Activated CD4-positive, alpha-beta T cell treated with anti-CD3 and anti-CD28 coated beads, Interleukin-2, amount 50 U/mL, for 1 hour (primary cell): ENCODE data around the gene HIVEP3.

Experiments
- DNase-seq: peaks from one replicate; pipeline ENCODE4 v3.0.0-alpha.2; 2020

HIVEP3 gene

DNA sequence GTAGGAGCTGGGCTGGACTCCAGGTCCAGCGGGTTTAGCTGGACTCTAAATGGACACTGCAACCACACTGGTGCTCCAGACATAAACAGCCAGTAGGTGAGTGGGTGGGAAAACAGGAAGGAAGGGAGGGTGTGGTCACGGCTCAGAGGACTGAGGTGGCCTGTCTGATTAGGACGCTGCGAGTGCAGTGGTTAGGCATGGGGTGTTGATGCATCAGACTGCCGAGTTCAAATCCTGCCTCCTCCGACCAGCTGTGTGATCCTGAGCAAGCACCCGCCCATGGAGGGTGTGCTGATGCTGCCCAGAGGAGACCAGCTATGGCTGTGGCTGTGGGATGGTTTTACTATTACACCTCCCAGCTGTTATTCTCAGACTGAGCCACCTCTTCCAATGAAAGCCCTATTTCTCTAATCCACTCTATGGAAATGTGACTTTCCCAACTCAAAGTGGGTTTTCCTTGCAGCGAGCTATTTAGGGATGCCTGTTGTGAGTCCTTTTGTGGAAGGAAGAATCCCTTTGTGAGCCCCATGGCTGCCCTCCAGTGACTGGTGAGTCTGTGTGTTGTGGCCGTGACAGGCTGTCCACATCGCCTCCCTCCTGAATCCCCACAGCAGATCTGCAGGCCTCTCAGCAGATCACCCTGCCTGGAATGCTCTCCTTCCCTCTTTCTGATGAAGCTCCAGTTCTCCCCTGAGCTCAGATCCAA lies 377.7 kb downstream of the HIVEP3 start:
- DNase-seq: no peak

DNA sequence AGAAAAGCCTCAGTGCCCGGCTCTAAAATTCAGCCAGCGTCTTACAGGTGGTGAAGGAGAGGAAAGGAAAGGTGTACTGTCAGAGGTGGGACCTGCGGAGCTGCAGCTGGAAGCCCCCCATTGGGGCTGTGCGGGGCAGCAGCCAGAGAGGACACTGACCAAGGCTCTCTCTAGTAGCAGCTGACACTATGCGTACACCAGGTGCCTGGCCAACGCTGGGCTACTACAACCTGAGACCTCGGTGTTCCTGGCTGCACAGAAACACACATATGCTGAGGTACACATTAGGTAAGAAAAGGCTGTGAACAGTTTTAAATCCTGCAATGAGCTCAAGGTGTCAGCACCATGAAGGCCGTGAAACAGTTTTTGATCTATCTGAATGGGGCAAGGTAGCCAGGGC lies 378.7 kb downstream of the HIVEP3 start:
- no peak for DNase-seq

DNA sequence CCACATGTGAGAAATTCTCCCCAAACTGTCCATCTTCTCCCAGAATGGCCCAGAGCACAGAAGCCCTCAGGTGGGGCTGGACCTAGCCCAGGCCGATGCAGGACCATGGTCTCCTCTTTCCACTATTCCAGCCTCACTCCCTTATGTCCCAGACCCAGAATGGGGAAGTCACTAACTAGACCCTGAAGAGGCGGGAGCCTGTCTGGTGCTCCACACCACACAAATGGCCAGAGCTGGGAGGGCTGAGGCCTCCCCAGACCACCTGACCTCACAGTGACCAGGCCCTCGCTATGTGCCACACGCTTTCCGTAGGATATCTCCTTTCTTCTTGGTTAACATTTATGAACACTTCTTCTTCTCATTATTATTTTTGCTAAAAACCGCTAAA lies 379.3 kb downstream of the HIVEP3 start:
- DNase-seq: no peak

DNA sequence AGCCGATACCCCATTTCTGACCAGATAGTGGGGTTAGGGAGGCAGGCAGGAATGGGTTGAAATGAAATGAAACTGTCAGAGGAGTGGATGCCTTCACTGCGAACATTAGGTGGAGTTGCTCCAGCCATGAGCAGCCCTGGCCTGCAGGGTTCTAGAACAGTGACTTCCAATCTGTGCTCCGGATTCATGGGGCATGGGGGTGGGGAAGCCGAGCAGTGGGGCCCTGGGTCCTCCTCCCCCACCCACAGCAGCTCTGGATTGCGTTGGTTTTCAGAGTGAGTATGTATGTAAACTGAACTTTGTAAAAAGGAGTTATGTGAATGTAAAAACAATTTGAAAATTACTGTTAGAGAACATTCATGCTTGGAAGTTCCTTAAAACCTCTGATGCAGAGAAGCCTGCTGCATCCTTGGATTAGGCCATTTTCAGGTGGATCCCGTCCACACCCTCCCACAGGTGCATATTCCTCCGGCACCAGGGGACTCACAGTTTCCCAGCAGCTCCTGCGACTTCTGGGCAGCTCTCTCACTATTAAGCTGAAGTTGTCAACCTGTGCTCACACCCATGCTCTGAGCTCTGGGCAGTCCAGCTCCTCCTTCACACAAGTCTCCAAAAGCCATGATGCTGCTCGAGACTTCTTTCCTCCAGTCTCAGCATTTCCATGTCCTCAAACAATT lies 379.8 kb downstream of the HIVEP3 start:
- no peak for DNase-seq

DNA sequence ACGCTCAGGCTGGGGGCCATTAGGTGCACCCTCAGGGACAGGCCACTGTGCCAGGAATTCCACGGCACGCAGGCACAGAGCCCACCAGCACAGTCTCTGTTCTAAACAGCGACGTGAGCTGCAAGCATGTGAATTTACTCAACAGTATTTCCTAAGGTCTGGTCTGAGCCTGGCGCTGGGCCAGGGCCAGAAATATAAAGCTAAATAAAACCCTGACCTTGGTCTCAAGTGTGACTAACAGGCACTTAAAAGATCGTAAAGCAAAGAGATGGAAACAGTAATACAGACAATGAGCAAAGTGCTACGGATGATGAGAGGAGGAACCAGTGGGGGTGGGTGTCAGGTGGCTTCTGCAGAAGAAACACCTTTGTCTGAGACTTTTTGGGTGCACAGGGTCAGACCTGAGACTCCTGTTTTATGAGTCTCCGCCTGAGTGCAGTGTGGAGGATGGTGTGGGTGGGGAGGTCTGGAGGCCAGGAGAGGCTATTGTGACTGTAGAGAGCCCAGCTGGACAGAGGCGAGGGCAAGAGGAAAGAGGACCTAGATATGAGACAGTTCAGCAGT lies 380.9 kb downstream of the HIVEP3 start:
- DNase-seq: no peak

DNA sequence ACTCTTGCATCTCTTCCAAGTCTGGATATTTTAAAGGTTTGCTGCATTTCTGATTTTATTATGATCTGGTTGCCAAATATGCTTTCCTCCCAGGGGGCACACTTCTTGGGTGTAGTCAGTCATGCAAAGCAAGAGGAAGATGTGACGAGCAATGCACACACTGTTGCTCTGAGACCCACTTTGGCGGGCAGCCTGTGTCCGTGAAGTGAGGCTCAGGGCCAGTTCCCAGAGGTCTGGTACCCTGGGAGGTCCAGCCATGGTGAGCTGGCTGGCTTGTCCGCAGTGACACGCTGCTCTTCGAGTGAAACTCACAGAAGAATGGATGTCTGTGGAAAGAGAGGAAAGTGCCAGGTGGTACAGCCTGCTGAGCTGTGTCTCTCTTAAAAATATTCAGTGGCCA lies 381.5 kb downstream of the HIVEP3 start:
- no peak for DNase-seq

DNA sequence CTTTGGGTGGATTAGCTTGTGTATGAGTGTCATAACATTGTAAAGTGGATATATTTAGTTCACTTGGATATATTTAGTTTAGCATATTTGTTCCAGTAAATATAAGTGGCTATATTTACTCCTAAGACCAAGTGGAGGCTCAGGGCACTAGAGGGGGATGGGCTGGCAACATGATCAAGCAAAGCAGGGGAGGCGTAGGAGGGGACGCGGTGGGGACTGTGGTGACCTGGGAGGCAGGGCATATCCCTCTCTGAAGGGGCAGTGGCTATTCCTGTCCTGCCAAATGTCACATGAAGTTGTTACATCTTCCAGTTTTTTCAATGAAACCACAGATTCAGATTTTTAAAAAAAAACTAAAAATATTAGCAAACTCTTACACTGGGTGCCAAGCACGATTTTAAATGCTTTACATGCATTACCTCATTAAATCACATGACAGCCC lies 382.3 kb downstream of the HIVEP3 start:
- DNase-seq: no peak

DNA sequence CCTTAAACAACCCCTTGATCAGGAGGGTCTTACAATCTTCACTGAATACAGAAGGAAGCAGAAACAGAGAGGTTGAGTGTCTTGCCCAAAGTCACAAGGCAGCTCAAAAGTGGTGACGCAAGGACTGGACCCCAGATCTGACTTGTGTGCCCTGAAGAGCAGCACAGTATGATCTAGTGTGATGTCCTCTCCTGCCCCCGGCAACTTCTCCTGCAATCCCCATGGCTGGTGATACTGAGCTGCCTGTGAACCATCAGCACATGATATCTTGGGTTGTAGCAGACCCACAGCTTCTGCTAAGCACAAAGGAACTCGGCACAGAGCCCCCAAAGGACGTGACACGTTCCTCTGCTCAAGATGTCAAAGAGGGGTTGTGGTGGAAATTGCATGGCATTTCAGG lies 383.0 kb downstream of the HIVEP3 start:
- DNase-seq: no peak

DNA sequence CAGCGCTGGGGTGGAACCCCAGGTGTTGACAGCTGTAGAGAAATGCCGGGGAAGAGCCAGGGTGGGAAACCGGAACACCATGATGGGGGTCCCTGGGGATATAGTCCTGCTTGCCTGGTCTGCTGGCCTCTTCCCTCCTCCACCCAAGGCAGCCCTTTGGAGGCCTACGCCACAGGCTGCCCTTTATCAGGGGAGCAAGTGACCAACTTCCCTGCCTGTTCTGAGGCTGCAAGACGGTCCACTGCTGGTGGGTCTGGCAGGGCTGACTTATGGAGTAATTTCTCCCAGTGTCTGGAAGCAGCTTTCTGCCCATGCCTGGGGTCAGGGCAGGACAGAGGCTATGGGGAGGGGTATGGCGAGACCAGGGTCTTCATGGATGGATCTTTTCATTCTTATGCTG lies 383.4 kb downstream of the HIVEP3 start:
- DNase-seq: no peak

DNA sequence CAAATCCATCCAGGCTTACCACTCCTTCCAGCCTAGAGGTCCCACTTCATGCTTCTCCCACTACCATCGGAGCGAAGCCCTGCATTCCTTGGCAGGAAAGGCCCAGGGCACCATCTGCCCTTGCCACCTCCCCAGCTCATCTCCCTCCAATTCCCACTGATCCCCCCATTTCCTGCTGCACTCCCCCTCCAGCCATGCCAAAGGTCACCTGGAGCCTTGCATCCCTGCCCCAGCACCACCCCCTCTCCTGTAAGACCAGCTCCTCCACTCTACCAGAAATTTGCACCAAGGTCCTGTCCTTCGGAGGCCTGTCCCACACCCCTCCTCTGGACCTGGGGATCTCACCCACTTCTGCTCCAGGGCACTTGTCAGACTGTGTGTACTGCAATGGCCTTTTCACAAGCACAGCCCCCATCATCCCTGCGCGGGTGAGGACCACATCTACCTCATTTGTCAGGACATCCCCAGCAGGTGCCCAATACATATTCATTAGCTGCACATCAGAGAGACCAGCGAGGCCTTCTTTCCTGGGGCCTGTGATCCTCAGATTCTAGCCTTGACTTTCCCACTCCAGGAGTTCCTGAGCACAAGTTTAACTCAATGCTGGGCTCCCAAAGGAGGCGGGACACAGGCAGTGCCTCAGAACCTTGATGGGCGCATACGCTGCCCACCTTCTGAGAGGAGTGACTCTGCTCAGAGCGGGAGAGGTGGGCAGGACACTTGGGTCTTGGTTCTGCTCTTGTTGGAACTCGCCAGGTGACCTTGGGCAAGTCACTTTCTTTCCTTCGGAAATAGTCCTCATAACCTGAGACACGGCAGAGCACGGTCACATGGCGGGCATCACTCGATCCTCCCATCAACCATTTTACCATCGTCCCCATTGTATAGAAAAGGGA lies 384.3 kb downstream of the HIVEP3 start:
- no peak for DNase-seq

DNA sequence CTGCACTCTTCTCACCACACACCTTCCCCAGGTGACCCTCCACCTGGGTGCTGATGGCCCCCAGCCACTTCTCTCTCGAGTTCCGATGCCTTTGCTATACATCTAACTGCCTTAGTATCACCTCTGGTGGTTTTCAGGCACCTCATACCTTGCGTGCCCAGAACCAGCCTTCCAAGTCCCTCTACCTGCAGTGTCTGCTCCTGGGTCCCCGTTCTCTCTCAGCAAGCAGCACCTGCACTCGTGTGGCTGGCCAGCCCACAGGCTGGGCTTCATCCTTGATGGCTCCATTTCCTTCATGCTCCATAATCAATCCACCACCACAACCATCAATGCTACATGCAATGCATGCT lies 385.0 kb downstream of the HIVEP3 start:
- no peak for DNase-seq

DNA sequence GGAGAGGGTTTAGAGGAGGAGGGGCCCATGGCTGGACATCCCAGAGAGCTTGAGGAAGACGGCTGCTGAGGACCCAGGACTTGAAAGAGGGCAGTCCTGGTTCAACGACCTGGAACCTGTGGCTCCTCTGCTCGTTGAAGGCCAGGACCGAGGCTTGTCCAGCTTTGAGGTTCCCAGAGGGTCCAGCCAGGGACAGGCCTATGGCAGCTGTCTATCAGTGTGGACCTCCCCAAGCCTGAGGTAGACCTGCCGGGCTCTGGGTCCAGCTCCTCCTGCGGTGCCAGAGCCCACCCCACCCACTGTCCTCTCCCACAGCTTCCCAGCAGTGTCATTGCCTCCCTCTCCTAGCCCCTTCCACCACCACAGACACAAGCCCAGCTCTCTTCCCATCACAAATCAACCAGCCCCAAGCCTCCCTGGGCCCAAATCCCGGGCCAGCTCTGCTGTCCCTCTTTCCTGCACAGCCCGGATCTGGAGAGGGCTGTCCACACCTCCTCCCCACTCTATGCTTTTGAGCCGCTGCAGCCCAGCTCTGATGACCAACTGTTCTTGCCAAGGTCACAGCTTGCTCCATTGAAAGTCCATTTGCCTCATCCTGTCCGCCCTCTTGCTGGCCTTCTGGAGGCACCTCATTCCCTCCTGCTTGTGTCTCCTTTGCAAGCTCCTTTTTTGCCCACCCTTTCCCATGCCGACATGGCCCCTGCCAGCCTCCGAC lies 385.5 kb downstream of the HIVEP3 start:
- no peak for DNase-seq

DNA sequence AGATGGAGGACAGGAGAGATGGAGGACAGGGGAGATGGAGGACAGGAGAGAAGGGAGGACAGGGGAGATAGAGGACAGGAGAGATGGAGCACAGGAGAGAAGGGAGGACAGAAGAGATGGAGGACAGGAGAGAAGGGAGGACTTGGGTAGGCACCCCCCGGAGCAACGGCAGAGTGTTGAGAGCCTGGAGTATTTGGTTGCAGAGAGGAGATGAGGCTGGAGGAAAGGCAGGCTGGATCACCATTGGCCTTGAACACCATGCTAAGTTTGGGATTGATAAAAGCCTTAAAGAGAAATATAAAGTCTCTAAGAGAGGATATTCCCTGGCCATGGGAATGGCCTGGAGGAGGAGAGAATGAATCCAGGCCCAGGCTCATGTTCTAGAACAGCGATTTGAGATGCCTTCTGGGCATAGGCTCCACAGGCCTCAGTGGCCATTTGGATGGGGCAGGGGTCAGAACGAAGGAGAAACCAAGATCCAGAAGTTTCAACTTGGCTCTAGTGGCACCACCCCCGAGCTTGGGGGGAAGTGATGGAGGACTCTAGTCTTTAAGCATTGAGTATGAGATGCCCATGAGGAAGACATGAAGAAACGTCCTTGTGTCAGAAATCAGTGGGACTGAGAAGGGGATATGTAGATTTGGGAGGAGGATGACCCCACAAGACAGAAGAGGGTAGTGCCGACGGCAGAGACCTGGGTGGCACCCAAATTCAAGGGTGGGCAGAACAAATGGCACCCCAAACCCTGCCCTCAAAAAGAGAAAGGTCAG lies 386.3 kb downstream of the HIVEP3 start:
- DNase-seq: no peak

DNA sequence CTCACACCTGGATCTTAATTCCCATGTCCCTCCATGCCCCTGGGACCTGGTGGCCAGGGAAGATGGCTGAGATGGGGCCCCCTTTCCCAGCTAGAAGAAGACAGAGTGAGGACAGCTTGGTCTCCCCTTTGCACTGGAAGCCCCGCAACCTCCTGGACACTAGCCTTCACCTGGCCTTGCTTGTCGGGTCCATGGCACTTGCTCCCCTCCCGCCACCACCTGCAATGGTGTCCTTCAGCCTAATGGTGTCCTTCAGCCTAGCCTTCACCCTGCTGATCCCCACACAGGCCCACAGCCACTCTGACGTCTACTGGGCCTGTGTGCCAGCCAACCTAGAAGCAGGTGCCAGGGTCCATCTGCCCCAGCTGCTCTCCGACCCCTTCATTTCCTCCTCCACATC lies 388.3 kb downstream of the HIVEP3 start:
- no peak for DNase-seq

DNA sequence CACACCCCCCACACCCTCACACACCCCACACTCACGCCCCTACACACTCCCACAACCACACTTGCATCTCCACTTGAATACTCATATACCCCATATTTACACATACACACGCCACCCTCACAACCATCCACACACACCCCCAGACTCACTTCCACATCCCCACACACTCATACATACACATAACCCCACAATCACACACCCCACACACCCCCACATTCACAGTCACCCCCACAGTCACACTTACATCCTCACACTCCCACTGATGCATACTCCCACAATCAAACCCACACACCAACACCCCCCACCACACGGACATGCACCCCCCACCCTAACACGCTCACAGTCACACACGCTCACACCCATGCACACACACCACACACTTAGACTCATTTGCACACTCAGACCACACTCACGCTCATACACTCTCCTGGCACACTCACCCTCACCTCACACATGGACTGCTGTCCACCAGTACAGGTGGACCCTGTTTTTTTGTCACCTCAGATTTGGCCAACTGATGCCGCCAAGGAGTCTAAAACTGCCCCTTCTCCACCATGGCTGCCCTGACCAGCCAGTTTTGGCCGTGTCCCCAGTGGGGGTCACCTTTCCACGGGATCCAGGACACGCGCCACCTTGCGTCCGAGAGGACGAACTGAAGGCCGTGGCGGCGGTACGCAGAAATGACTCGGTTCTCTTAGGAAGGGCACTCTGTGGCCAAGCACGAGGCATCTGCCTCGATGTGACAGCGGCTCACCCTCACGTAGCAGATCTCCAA lies 388.9 kb downstream of the HIVEP3 start:
- DNase-seq: no peak

DNA sequence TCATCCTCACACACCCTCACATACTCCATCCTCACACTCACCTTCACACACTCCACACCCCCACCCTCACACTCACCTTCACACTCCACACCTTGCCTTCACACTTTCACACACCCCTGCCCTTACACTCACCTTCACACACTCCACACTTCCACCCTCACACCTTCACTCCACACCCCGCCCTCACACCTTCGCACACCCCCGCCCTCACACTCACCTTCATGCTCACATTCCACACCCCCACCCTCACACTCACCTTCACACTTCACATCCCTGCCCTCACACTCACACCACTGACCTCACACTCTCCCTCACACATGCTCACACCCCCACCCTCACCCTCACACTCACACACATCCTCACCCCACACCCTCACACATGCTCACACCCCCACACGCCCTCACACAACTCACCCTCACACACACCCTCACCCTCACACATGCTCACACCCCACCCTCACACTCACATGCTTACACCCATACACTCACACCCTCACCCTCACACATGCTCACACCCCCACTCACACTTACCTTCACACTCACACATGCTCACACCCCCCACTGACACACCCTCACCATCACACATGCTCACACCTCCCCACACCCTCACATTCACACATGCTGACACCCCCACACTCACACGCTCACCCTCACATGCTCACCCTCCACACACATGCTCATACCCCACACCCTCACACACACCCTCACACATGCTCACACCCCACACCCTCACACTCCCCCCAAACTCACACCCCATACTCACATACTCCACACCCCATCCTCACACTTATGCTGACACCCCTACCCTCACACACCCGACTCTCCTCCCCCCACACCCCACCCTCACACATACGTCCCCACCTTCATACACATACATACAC lies 389.8 kb downstream of the HIVEP3 start:
- no peak for DNase-seq

DNA sequence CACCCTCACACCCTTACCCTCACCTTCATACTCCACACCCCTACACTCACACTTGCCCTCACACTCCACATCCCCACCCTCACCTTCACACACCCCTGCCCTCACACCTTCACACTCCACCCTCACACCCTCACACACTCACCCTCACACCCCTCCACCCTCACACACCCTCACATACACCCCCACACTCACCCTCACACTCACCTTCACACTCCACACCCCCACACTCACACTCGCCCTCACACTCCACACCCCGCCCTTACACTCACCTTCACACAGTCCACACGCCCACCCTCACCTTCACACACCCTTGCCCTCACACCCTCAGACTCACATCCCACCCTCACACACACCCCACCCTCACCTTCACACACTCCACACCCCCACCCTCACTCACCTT lies 390.6 kb downstream of the HIVEP3 start:
- no peak for DNase-seq

DNA sequence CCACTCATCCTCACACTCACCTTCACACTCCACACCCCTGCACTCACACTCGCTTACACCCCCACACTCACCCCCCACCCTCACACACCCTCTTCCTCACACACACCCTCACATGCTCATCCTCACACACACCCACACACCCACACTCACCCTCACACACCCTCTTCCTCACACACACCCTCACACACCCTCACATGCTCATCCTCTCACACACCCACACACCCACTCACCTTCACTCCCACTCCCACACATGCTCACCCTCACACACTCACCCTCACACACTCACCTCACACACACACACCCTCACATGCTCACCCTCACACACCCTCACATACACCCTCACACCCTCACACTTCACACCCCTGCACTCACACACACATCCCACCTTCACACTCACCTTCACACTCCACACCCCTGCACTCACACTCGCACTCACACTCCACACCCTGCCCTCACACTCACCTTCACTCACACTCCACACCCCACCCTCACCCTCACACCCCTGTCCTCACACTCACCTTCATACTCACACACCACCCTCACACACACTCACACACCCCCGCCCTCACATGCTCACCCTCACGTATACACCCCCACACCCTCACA lies 391.7 kb downstream of the HIVEP3 start:
- no peak for DNase-seq

DNA sequence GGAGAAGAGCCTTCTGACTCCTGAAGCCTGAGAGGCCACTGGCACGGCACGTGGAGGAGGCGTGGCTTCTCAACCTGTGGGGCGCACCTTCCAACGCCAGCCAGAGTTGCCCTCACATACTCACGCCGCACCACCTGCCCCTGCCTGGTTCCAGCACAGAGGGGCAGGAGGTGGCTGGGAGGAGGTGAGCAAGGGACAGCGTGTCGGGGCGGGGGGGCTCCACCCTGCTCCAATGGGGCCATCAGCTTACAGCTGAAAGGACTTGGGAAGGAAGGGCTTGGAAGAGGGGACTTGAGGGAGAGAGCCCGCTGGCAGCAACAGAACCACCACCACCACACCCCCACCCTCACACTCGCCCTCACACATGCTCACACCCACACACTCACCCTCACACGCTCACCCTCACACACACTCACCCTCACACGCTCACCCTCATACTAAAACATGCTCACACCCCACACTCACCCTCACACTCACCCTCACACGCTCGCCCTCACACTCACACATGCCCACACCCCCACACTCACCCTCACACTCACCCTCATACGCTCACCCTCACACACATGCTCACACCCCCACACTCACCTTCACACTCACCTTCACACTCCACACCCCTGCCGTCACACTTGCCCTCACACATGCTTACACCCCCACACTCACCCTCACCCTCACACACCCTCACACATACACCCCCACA lies 392.7 kb downstream of the HIVEP3 start:
- no peak for DNase-seq
